GM23338 (cell line): ENCODE data around the gene CHST2. TPM values are rescaled to one million over a fixed set of nuclear protein-coding genes. Genes with fewer than 3 reads are reported as not detected.

ENCODE experiments used
- ATAC-seq: fragments of 200-7000 bp; cut with Tn5 transposase; 3 replicates; pipeline ENCODE4 v1.9.1; 2020
- DNase-seq: peaks from one replicate; pipeline ENCODE4 v3.0.0-alpha.2; 2015; ENCODE audit warnings: low spot score
- H2AFZ ChIP-seq: fragments of 200-600 bp; sonication (generic); 2 replicates; pipeline ENCODE4 v1.8.0; 2016; ENCODE audit warnings: antibody characterized with exemption, mild to moderate bottlenecking, moderate library complexity
- H3F3A ChIP-seq: fragments of 200-600 bp; sonication (generic); replicated peaks from 2 replicates; pipeline ENCODE4 v1.8.0; 2017; ENCODE audit warnings: antibody characterized with exemption, mixed run types, low read depth
- H3K27ac ChIP-seq: fragments of 200-600 bp; sonication (generic); 2 replicates; pipeline ENCODE4 v1.6.1; 2016; ENCODE audit warnings: low read depth
- H3K27me3 ChIP-seq: fragments of 200-600 bp; sonication (generic); 2 replicates; pipeline ENCODE4 v1.8.0; 2016; ENCODE audit warnings: mild to moderate bottlenecking, mixed run types, moderate library complexity; ENCODE audit not compliant: insufficient read depth
- H3K36me3 ChIP-seq: fragments of 200-600 bp; sonication (generic); 2 replicates; pipeline ENCODE4 v1.8.0; 2016; ENCODE audit warnings: mild to moderate bottlenecking; ENCODE audit not compliant: insufficient read depth
- H3K4me1 ChIP-seq: fragments of 200-600 bp; sonication (generic); 2 replicates; pipeline ENCODE4 v1.8.0; 2016; ENCODE audit warnings: mild to moderate bottlenecking, moderate library complexity; ENCODE audit not compliant: insufficient read depth
- H3K4me2 ChIP-seq: fragments of 200-600 bp; sonication (generic); 2 replicates; pipeline ENCODE4 v1.7.1; 2017; ENCODE audit warnings: mixed run types
- H3K4me3 ChIP-seq: fragments of 200-600 bp; sonication (generic); 2 replicates; pipeline ENCODE4 v1.6.1; 2016; ENCODE audit warnings: mixed run types
- H3K79me2 ChIP-seq: fragments of 200-600 bp; sonication (generic); replicated peaks from 2 replicates; pipeline ENCODE4 v1.8.0; 2017; ENCODE audit warnings: mild to moderate bottlenecking; ENCODE audit not compliant: insufficient read depth
- H3K9me2 ChIP-seq: fragments of 200-600 bp; sonication (generic); 2 replicates; pipeline ENCODE4 v1.8.0; 2017; ENCODE audit not compliant: insufficient read depth
- H4K20me1 ChIP-seq: fragments of 200-600 bp; sonication (generic); replicated peaks from 2 replicates; pipeline ENCODE4 v1.8.0; 2017; ENCODE audit warnings: mild to moderate bottlenecking; ENCODE audit not compliant: insufficient read depth
- H3K27ac Mint-ChIP-seq: 2 replicates; pipeline ENCODE4 v1.8.0; 2020; ENCODE audit warnings: inconsistent platforms, mild to moderate bottlenecking, moderate library complexity, mixed read lengths
- H3K27me3 Mint-ChIP-seq: 3 replicates; pipeline ENCODE4 v1.8.0; 2022; ENCODE audit warnings: low read depth, mild to moderate bottlenecking, moderate library complexity, mixed read lengths, inconsistent platforms; ENCODE audit not compliant: insufficient read depth, poor library complexity
- H3K36me3 Mint-ChIP-seq: 3 replicates; pipeline ENCODE4 v1.8.0; 2021; ENCODE audit warnings: low read depth, mild to moderate bottlenecking, inconsistent platforms, moderate library complexity, mixed read lengths
- H3K4me1 Mint-ChIP-seq: 3 replicates; pipeline ENCODE4 v1.8.0; 2020; ENCODE audit warnings: mild to moderate bottlenecking, inconsistent platforms, mixed read lengths
- H3K4me3 Mint-ChIP-seq: 3 replicates; pipeline ENCODE4 v1.8.0; 2021; ENCODE audit warnings: moderate library complexity, mild to moderate bottlenecking, inconsistent platforms, mixed read lengths
- H3K9me3 Mint-ChIP-seq: 3 replicates; pipeline ENCODE4 v1.8.0; 2020; ENCODE audit warnings: moderate library complexity, mild to moderate bottlenecking, inconsistent platforms, mixed read lengths
- CREB1 ChIP-seq: fragments of 250-450 bp; sonication (Bioruptor Pico); IDR thresholded peaks from 2 replicates; pipeline ENCODE4 v1.5.0; 2020; ENCODE audit warnings: low read depth, mild to moderate bottlenecking, moderate library complexity
- ETS1 ChIP-seq: IDR thresholded peaks from 2 replicates; pipeline ENCODE4 v1.6.1; 2016; ENCODE audit warnings: antibody characterized with exemption
- EZH2 ChIP-seq: fragments of 200-600 bp; sonication (generic); IDR thresholded peaks from one replicate; pipeline ENCODE4 v1.8.0; 2017; ENCODE audit warnings: antibody characterized with exemption, mild to moderate bottlenecking, low read depth; ENCODE audit not compliant: unreplicated experiment
- EZH2phosphoT487 ChIP-seq: fragments of 200-600 bp; sonication (generic); IDR thresholded peaks from one replicate; pipeline ENCODE4 v1.8.1; 2018; ENCODE audit warnings: antibody characterized with exemption; ENCODE audit not compliant: unreplicated experiment
- JUNB ChIP-seq: IDR thresholded peaks from one replicate; pipeline ENCODE4 v1.6.1; 2016; ENCODE audit warnings: antibody characterized with exemption; ENCODE audit not compliant: unreplicated experiment
- POLR2AphosphoS5 ChIP-seq: IDR thresholded peaks from 2 replicates; pipeline ENCODE4 v1.6.1; 2016; ENCODE audit warnings: antibody characterized with exemption, low read depth
- STAT1 ChIP-seq: IDR thresholded peaks from one replicate; pipeline ENCODE4 v1.6.1; 2016; ENCODE audit warnings: antibody characterized with exemption; ENCODE audit not compliant: unreplicated experiment
- ZNF114 ChIP-seq: fragments of 250-450 bp; sonication (Bioruptor Pico); IDR thresholded peaks from 2 replicates; pipeline ENCODE4 v1.5.0; 2020; ENCODE audit warnings: mild to moderate bottlenecking, moderate library complexity
- ZNF331 ChIP-seq: fragments of 250-450 bp; sonication (Bioruptor Pico); IDR thresholded peaks from 2 replicates; pipeline ENCODE4 v1.5.0; 2020; ENCODE audit warnings: low read depth, mild to moderate bottlenecking, moderate library complexity
- polyA plus RNA-seq: library from polyadenylated mRNA; unstranded; fragments of >200 nt; fragmentation: Nextera tagmentation; extraction: Ambion mirVana; gene quantifications from 2 replicates; pipeline ENCODE4 v1.2.1, GENCODE V29; 2016
- total RNA-seq: library from RNA; depleted of rRNA; stranded (reverse); fragments of >200 nt; shearing (Covaris generic); gene quantifications from 2 replicates; pipeline ENCODE4 v1.2.3, GENCODE V29; 2014
- TF ChIP-seq, protein P1 (sequence below): fragments of 250-450 bp; sonication (Bioruptor Pico); IDR thresholded peaks from 2 replicates; pipeline ENCODE4 v1.5.0; 2020; ENCODE audit warnings: mild to moderate bottlenecking, moderate library complexity

Gene CHST2
- total and polyA plus RNA-seq, 2 experiments from 2014 or later, result 4.1 to 28.3 TPM

GRCh38 chr3:143167969-143168854 is 48.6 kb downstream of the CHST2 start (continued):
- TF ChIP-seq ZNF331 (no peak), STAT1 (no peak)

DNA sequence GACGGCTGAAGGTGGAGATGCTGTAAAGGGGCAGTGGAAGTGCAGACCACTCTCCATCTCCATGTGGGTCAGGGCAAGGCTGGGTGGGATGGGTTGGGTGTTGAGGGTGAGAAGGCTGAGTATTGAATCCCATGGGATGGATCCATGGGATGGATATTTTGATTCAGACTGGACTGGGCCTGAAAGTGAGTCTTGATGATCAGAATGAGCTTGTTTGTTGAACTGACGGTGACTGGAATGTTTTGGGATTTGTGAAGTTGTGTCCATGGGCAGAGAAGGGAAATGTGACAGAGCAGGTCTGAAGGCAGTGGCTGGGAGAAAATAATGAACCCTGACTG is 49.3 kb downstream of the CHST2 start:
- DNase-seq, result no peak
- no peak overlapping the region for H2AFZ ChIP-seq
- peaks cover 5% of the 10 kb centered on the region for H3K9me2 ChIP-seq
- peaks cover 4% of the 10 kb centered on the region for H3K4me1 ChIP-seq
- H3K79me2 ChIP-seq, result no peaks in the 10 kb centered on the region
- H3K36me3 Mint-ChIP-seq, result peaks cover 6% of the 10 kb centered on the region; the same call in 2 of the 3 replicates
- H3K4me3 Mint-ChIP-seq, result no peak overlapping the region
- H3K4me2 ChIP-seq, result no peak overlapping the region
- TF ChIP-seq EZH2phosphoT487 (no peak), CREB1 (CRISPR knock-in tag) (no peak), POLR2AphosphoS5 (no peak), ZNF331 (no peak), ETS1 (no peak), ZNF114 (CRISPR knock-in tag) (no peak), EZH2 (no peak), JUNB (no peak)
- TF ChIP-seq, protein P1, sequence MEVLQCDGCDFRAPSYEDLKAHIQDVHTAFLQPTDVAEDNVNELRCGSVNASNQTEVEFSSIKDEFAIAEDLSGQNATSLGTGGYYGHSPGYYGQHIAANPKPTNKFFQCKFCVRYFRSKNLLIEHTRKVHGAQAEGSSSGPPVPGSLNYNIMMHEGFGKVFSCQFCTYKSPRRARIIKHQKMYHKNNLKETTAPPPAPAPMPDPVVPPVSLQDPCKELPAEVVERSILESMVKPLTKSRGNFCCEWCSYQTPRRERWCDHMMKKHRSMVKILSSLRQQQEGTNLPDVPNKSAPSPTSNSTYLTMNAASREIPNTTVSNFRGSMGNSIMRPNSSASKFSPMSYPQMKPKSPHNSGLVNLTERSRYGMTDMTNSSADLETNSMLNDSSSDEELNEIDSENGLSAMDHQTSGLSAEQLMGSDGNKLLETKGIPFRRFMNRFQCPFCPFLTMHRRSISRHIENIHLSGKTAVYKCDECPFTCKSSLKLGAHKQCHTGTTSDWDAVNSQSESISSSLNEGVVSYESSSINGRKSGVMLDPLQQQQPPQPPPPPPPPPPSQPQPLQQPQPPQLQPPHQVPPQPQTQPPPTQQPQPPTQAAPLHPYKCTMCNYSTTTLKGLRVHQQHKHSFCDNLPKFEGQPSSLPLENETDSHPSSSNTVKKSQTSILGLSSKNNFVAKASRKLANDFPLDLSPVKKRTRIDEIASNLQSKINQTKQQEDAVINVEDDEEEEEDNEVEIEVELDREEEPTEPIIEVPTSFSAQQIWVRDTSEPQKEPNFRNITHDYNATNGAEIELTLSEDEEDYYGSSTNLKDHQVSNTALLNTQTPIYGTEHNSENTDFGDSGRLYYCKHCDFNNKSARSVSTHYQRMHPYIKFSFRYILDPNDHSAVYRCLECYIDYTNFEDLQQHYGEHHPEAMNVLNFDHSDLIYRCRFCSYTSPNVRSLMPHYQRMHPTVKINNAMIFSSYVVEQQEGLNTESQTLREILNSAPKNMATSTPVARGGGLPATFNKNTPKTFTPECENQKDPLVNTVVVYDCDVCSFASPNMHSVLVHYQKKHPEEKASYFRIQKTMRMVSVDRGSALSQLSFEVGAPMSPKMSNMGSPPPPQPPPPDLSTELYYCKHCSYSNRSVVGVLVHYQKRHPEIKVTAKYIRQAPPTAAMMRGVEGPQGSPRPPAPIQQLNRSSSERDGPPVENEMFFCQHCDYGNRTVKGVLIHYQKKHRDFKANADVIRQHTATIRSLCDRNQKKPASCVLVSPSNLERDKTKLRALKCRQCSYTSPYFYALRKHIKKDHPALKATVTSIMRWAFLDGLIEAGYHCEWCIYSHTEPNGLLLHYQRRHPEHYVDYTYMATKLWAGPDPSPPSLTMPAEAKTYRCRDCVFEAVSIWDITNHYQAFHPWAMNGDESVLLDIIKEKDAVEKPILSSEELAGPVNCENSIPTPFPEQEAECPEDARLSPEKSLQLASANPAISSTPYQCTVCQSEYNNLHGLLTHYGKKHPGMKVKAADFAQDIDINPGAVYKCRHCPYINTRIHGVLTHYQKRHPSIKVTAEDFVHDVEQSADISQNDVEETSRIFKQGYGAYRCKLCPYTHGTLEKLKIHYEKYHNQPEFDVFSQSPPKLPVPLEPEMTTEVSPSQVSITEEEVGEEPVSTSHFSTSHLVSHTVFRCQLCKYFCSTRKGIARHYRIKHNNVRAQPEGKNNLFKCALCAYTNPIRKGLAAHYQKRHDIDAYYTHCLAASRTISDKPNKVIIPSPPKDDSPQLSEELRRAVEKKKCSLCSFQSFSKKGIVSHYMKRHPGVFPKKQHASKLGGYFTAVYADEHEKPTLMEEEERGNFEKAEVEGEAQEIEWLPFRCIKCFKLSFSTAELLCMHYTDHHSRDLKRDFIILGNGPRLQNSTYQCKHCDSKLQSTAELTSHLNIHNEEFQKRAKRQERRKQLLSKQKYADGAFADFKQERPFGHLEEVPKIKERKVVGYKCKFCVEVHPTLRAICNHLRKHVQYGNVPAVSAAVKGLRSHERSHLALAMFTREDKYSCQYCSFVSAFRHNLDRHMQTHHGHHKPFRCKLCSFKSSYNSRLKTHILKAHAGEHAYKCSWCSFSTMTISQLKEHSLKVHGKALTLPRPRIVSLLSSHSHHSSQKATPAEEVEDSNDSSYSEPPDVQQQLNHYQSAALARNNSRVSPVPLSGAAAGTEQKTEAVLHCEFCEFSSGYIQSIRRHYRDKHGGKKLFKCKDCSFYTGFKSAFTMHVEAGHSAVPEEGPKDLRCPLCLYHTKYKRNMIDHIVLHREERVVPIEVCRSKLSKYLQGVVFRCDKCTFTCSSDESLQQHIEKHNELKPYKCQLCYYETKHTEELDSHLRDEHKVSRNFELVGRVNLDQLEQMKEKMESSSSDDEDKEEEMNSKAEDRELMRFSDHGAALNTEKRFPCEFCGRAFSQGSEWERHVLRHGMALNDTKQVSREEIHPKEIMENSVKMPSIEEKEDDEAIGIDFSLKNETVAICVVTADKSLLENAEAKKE (CRISPR knock-in tag), result no peak
- no peaks in the 10 kb centered on the region for H3K36me3 ChIP-seq
- H3K27ac Mint-ChIP-seq, result no peak overlapping the region
- no peaks in the 10 kb centered on the region for H3K27me3 ChIP-seq
- H3K9me3 Mint-ChIP-seq, result peaks cover 11% of the 10 kb centered on the region
- H4K20me1 ChIP-seq, result no peaks in the 10 kb centered on the region
- peaks cover 13% of the 10 kb centered on the region; the same call in 2 of the 3 replicates for H3K4me1 Mint-ChIP-seq
- H3K27ac ChIP-seq, result no peak overlapping the region
- H3K4me3 ChIP-seq, result no peak overlapping the region
- H3F3A ChIP-seq, result no peaks in the 10 kb centered on the region
- ATAC-seq, result no peak
- peaks cover 7% of the 10 kb centered on the region for H3K27me3 Mint-ChIP-seq
